AG04450 (cell line): ENCODE results near the gene ADAMTS17. TPM values are rescaled to one million over a fixed set of nuclear protein-coding genes. Genes with fewer than 3 reads are reported as not detected.

Experiments used
- CTCF ChIA-PET: fragments of 300-600, 350-600 bp; formaldehyde crosslinking; extraction: SDS; loops from one replicate; lab custom pipeline; 2022; ENCODE audit warnings: antibody characterized with exemption, inconsistent platforms; lab: Charles Lee
- POLR2A ChIA-PET: fragments of 350-600 bp; formaldehyde crosslinking; extraction: SDS; loops from one replicate; lab custom pipeline; 2021; ENCODE audit warnings: antibody characterized with exemption, inconsistent platforms; lab: Yijun Ruan, JAX
- DNase-seq: peaks from one replicate; pipeline ENCODE4 v3.0.0-alpha.2; 2011; ENCODE audit warnings: low read depth, low spot score
- H3K27ac ChIP-seq: one replicate; pipeline ENCODE4 v1.5.1; 2012; ENCODE audit warnings: low read depth, low read length, control low read depth
- H3K27me3 ChIP-seq: one replicate; pipeline ENCODE4 v1.6.0; 2012; ENCODE audit warnings: low read length; ENCODE audit not compliant: control insufficient read depth, insufficient read depth
- H3K4me3 ChIP-seq: 2 replicates; pipeline ENCODE4 v1.5.1; 2011; ENCODE audit warnings: mild to moderate bottlenecking, low read depth, low read length, control low read depth
- H3K9me3 ChIP-seq: 2 replicates; pipeline ENCODE4 v1.5.1; 2012; ENCODE audit warnings: low read length; ENCODE audit not compliant: control insufficient read depth, insufficient read depth
- CTCF ChIP-seq: IDR thresholded peaks from 2 replicates; pipeline ENCODE4 v1.5.1; 2011; ENCODE audit warnings: low read depth, low read length, control low read depth, inconsistent platforms
- polyA plus RNA-seq: library from polyadenylated mRNA; depleted of rRNA; stranded (reverse); fragments of >200 nt; gene quantifications from 2 replicates; pipeline ENCODE4 v1.2.3, GENCODE V29; 2011

ADAMTS17 gene
- polyA plus RNA-seq, 1 experiment, result 0.06 TPM

- Histone ChIP-seq H3K9me3 (peaks cover 3% of the 10 kb centered on the region; the same call in 1 of the 2 replicates), H3K27ac (no peak overlapping the region), H3K27me3 (no peaks in the 10 kb centered on the region), H3K4me3 (no peak overlapping the region)
- DNase-seq, result no peak
- POLR2A ChIA-PET, result interaction anchor here (1.6 kb wide), 1 partner anchor 205 kb away, joined by 6 read pairs; no protein-coding TSS in a partner anchor
- TF ChIP-seq CTCF, result no peak
- CTCF ChIA-PET, result no interaction called here
Observed at GRCh38 chr15:100133001-100133400, 208.8 kb downstream of the ADAMTS17 start.

GRCh38 chr15:100132309-100132708, 209.5 kb downstream of the ADAMTS17 start:
- Histone ChIP-seq H3K9me3 (peaks cover 3% of the 10 kb centered on the region; the same call in 1 of the 2 replicates), H3K27ac (no peak overlapping the region), H3K4me3 (no peak overlapping the region), H3K27me3 (no peaks in the 10 kb centered on the region)
- ChIA-PET CTCF (interaction anchor here (0.5 to 1.6 kb wide), 7 partner anchors 9 to 1664 kb away, joined by 3 to 9 read pairs (median 3); no protein-coding TSS in a partner anchor), POLR2A (interaction anchor here (1.6 kb wide), 1 partner anchor 204 kb away, joined by 6 read pairs; no protein-coding TSS in a partner anchor)
- DNase-seq, result no peak
- TF ChIP-seq CTCF, result no peak

DNA sequence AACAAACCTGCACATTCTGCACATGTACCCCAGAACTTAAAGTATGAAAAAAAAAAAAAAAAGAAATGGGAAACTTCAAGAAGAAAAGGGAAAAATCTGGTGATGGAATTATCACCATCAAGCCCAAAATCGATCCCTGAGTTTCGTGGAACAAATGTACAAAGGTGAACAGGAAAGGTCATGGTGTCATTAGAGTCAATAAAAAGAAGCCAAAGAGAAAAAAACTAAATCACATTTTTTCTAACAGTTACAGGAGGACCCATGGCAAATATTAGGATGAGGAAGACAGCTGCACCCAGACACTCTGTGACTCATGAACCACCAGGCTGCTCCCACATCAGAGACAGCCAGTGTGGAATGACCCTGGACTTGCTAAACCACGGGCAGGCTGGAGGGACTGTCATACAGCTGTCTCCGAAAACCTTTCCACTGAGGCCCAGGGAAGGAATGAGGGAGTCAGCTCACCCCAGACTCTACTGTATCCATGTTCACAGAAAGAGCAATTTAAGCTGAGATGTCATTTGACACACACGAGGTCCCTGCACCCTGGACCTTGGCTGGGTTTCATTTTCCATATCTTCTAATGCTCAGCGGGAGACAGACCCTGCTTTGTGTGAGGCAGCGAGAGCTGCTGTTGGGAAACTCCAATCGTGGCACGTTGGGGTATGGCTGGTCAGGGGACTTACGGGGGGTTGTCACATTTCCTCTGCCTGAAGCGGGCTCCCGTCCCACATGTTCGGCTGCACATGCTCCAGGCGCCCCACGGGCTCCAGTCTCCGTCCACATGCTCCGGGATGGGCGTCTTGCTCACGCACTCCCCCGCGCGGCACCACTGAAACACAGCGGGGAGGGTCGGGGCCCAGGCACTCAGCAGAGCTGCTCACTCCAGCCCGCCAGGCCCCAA, 210.2 kb downstream of the ADAMTS17 start:
- DNase-seq, result no peak
- no peaks in the 10 kb centered on the region for H3K27me3 ChIP-seq
- H3K4me3 ChIP-seq, result peak overlapping the region; percentile 51
- H3K27ac ChIP-seq, result no peak overlapping the region
- peaks cover 3% of the 10 kb centered on the region; the same call in 1 of the 2 replicates for H3K9me3 ChIP-seq
- POLR2A ChIA-PET, result interaction anchor here (1.6 kb wide), 1 partner anchor 203 kb away, joined by 6 read pairs; no protein-coding TSS in a partner anchor
- TF ChIP-seq CTCF, result peak; percentile 63
- CTCF ChIA-PET, result interaction anchor here (0.5 to 1.6 kb wide), 8 partner anchors 9 to 1664 kb away, joined by 3 to 9 read pairs (median 4); no protein-coding TSS in a partner anchor

DNA sequence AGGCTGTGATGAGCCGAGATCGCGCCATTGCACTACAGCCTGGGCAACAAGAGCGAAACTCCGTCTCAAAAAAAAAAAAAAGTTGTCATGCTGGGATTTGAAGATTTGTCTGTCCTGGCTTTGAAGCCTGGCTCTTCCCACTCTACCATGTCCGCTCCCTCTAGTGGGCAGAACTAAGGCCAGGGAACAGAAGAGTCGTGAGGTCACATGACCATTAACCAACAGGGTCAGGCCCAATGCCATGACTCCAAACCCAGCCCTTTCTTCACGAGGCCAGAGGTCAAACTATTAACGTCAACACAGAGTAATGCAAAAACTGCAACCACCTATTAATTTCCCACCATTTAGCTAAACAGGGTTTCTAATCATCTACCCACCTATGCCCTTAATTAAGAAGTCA, 212.1 kb downstream of the ADAMTS17 start:
- no peak for DNase-seq
- H3K27me3 ChIP-seq, result no peaks in the 10 kb centered on the region
- H3K9me3 ChIP-seq, result peaks cover 3% of the 10 kb centered on the region; the same call in 1 of the 2 replicates
- no peak overlapping the region for H3K27ac ChIP-seq
- no peak overlapping the region for H3K4me3 ChIP-seq
- TF ChIP-seq CTCF, result no peak
- CTCF ChIA-PET, result interaction anchor here (1.0 kb wide), 1 partner anchor 15 kb away, joined by 4 read pairs; no protein-coding TSS in a partner anchor
- POLR2A ChIA-PET, result no interaction called here
